HG03060 (cell line): ENCODE results near the gene MGAT5.

Source experiments
- ATAC-seq: cut with Tn5 transposase; IDR thresholded peaks from one replicate; pipeline ENCODE4 v1.9.1; 2021; ENCODE audit warnings: low read depth, moderate number of reproducible peaks; ENCODE audit not compliant: unreplicated experiment

Gene MGAT5

DNA sequence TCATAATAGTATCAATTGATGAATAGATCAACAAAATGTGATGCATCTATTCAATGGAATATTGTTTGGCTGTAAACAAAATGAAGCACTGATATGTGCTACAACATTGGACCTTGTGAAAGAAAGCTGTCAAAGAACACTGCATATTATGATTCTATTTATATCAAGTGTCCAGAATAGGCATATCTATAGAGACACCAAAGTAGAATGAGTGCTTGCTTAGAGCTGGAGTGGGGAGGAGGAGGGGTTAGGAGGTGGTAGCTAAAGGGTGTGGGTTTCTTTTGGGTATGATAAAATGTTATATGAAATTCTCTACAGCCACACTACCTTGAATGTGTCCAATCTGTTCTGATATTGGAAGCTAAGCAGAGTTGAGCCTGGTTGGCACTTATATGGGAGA, 23.0 kb upstream of the MGAT5 start:
- no peak for ATAC-seq

DNA sequence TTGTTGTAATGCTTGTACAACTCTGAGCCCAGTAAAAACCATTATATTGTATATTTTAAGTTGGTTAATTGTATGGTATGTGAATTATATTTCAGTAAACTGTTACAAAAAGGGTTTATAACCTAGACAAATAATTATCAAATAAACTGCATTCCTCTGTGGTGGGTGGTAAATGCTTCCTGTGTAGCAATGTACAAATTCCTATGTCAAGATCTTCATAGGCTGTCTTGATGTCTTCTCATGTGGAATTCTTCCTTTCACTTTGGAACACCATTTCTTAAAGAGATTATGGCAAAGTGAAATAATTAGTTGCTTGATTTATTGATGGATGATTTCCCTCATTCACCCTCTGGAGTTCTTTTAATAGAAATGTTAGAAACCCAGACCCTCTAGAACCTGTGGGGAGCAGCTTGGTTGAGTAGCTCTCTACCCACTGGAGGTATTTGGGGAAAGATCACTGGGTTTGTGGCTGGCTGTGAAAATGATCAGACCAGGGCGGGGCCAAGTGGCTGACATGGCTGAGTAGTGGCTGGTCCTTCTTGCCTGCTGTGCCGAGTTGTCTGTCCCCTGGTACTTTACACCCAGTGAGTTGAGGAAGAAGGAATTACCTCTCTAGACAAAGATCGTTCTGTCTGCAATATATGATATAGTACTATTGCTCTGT, 22.4 kb upstream of the MGAT5 start:
- ATAC-seq = no peak

DNA sequence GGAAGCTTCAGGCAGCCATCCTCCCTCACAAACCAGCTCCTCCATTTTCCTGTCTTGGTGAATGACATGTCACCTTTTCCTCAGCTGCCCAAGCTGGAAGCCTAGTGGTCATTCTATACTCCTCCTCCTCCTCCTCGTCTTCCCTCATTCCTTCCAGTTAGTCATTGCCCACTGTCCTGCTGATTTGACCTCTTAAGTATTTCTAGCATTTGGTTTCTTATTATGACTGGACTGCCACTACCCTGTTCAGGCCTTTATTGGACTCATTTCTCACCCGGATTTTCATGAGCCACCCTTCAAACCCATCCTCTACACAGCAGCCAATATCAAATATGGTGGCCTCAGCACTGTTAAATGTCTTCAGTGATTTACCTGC, 21.9 kb upstream of the MGAT5 start:
- ATAC-seq = no peak

DNA sequence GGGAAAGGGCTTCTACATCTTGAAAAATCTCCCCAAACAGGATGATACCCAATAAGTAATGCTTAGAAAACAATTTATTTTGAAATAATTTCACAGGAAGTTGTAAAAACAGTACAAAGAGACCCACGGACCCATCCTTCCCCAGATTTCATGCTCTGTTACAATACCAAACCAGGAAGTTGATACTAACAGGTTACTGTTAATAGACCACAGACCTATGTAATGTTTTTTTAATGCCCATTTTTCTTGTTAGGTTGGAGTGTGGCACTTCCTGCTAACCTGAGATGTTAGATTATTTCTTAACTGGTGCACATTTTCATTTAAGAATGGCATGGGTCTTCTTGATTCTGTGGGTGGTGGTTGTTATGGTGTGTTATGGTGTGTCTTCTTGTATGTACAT, 21.4 kb upstream of the MGAT5 start:
- ATAC-seq = no peak

DNA sequence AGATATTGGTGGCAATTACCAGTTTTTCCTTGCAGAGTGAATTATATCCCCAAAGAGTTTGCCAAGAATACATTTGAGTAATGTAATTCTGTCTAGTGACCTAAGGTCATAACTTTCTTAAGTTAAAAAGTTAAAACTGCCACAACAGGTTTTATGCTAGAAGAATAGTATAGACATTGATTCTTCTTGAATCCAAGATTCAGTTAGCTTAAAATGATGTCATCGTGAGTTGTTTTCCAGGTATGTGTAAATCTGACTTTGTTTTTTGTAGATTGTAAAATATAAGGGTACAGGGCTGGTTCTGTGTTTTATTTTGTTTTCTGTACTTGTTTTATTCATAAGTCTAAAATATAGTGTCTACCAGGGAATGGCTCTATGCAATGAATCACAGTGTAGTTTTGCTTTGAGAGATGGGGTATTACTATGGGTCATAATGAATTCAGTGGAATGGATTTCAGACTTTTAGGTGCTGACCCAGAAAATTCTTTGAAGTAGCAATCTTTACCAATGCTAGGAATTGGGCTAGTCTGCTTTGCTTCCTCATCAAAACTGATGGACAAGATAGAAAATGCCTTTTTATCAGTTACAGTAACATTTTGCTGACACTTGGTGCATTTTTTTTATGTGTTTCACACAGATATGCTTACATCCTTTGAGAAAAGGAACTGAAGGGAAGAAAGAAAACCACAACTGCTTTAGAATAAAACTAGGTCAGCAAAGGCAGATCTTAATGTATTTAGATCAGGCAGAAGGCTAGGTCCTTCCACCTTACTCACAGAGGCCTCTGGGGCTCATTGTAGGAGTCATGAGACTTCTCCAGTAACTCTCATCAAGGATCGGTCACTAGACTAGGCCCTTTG, 20.8 kb upstream of the MGAT5 start:
- peak; percentile 37 for ATAC-seq

GRCh38 chr2:134233728-134234136, 20.1 kb upstream of the MGAT5 start:
- peak; percentile 48 for ATAC-seq

- ATAC-seq = no peak
These were observed 19.3 kb upstream of the MGAT5 start for GRCh38 chr2:134234535-134234934.

GRCh38 chr2:134235510-134236144, 18.2 kb upstream of the MGAT5 start:
- no peak for ATAC-seq

GRCh38 chr2:134238371-134238770, 15.5 kb upstream of the MGAT5 start:
- no peak for ATAC-seq

GRCh38 chr2:134240061-134240460, 13.8 kb upstream of the MGAT5 start:
- ATAC-seq = no peak

DNA sequence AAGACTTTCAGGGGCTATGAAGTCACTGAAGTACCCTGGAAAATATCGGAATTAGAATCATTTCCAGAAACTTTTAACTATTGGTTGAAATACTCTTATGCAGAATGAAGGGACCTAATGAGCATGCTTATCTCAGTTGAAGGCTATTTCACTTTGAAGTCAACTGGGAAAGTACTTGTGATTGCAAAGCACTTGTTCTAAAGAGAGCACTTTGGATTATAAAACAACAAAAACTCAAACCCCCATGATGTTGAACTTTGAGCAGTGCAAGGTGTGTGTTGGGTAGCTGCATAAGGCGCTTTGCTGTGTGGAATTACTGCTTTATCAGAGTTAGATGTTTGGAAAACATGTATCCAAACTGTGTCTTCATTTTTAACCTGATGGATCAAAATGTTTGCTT, 12.0 kb upstream of the MGAT5 start:
- no peak for ATAC-seq

GRCh38 chr2:134243244-134243643, 10.6 kb upstream of the MGAT5 start:
- ATAC-seq = no peak

DNA sequence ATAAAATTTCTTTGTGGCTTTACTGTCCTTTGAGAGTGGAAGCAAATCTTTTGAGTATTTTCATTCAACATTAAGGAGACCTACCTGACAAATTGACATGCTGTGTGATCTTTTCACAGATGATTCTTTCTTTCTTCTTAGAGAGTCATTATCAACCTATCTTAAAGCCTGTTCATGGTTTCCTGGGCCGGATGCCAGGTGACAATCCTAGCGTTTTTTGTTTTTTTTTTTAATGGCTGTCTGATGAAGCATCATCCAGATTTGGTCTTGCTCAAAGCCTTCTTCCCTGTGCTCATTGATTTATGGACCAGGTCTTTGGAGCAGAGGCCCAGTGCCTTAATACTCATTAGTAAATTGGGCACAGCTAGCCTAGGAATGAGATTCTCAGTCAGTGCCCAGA, 9.8 kb upstream of the MGAT5 start:
- ATAC-seq = no peak

DNA sequence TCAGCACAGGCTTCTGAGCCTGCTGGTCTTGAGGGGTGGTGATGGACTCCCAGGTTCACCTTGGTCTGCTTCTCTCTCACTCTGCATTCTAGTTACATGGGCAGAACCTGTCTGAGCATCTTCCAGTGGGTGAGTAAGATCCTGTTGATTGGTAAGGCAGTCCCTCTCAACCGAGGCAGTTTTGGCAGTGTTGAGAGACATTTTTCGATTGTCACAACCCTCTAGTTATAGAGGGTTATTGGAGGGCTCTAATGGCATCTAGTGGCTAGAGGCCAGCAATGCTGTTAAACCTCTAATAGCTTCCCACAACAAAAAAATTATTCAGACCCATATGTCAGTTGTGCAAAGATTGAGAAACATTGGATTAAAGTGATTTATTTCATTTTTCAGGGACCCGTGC, 9.3 kb upstream of the MGAT5 start:
- ATAC-seq = no peak

- ATAC-seq = no peak
These were observed 8.4 kb upstream of the MGAT5 start for GRCh38 chr2:134245340-134245984.

- ATAC-seq = no peak
These were observed 7.6 kb upstream of the MGAT5 start for GRCh38 chr2:134246154-134246874.

DNA sequence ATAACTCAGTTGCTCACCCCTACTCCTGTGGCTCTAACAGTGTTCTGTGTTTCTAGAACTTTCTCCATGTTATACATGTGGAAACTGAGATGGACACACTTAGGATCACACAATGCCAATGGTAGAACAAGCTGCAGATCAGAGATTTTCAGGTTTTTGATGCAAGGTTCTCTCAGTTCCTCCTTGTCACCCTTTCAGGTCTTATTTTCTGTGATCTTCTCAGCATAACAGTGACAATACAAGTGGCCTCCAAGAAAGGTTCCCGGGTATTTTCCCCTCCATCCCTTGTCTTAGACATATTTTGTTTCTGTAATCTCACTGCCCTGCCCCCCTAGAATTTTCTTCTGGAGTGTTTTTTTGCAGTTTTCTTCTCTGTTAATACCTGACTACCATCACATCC, 6.2 kb upstream of the MGAT5 start:
- no peak for ATAC-seq

DNA sequence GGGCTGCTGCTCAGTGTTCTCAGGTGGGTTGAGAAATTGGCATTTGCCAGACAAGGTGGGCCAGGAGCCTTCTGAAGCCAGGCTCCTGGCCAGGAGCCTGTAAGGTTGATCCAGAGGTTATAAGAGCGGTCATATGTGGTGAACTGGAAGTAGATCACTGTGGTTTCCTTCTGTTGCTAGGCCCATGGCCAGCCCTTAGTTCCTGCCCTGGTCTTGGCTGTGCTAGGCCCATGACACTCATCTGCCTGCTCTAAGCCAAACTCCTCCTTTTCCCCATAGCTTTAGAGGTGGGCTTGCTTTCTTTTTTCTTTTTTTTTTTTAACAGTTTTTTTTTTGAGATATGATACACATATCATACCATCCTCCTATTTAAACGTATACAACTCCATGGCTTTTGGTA, 5.0 kb upstream of the MGAT5 start:
- ATAC-seq = no peak

GRCh38 chr2:134249755-134250154, 4.1 kb upstream of the MGAT5 start:
- no peak for ATAC-seq

- no peak for ATAC-seq
These were observed 2.9 kb upstream of the MGAT5 start for GRCh38 chr2:134250840-134251461.
